Measurements from ENCODE around the gene GPR152.

Gene GPR152

DNA sequence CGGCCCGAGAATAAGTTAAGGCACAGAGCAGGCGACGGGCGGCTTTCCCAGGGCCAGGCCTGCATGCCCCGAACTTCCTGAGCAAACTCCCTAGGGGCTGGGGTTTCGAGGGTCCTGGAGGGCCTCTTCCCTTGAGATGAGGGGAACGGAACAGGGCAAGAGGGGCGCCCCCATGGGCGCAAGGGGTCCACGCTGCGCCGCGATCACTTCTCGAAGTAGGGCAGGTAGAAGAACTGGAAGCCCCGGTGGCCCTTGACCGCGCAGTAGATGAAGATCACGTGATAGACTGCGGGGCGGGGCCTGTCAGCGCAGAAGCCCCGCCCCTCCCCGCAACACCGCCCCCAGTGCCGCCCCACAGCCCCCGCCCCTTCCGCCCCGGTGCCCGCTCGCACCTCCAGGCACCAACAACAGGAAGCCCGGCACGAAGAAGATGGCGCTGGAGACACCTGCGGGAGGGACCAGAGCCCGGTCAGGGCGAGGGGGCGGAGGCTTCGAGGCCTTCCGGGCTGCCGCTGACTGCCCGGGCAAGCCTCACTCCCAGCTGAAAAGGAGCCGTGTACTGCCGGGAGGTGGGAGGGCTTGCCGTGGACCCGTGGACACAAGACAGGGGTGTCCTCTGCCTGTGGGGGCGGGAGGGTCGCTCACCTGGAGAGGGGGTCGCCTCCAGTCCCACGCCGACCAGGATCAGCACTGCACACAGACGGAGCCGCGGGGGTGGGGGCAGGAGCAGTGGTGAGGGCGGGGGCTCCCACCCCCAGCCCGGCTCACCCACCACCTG, 12.1 kb upstream of the GPR152 start:
- peak; percentile 93 for DNase-seq (ENCODE audit: low spot score)

DNA sequence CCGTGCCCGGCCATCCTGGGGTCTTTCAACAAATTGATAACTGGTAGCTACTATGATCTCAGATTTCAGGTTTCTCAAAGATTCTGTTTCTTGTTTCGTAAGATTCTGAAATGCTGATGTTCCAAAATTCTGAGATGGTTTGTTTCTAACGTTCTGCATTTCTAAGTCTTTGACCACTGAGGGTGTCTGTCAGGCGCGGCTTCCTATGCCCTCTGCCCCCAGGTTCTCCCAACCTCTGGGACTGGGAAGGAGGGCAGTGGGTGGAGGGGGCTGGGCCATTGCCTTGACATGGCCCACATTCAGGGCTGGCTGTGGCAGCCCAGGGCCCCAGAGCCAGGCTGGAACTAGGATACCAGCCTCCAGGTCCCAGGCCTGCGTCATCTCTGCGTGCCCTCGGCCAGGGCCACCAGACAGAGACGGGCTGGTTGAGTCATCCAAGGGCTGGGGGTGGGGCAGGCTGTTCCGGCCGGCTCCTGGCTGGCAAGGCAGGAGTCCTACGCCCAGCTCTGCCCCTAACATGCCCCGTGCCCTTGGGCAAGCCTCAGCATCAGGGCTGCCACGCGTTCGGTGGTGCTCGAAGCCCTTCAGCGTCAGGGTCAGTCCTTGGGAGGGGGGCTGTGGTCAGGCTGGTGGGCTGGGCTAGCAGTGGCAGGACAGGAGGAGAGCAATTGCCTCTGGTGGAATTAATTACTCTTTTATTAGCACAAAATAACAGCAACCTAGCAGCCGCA, 11.3 kb upstream of the GPR152 start:
- peak; percentile 83 for DNase-seq (ENCODE audit: low spot score)

DNA sequence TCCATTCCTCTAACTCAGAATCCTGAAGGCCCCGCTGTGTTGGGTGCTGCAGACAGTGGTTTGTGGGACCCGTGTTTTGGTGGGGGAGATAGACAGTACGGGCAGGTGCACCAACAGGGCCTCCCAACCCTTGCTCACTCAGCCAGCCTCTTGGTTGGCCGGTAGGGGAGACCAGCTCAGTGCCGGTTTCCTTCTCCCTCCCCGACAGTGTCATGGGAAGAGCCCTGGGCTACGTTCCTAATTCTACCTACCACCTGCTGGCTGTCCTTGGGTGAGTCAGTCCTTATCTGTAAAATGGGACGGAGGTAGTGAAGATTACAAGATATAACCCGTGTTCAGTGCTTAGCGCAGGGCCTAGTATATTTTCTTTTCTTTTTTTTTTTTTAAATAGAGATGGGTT, 10.7 kb upstream of the GPR152 start:
- no peak for DNase-seq (ENCODE audit: low spot score)

DNA sequence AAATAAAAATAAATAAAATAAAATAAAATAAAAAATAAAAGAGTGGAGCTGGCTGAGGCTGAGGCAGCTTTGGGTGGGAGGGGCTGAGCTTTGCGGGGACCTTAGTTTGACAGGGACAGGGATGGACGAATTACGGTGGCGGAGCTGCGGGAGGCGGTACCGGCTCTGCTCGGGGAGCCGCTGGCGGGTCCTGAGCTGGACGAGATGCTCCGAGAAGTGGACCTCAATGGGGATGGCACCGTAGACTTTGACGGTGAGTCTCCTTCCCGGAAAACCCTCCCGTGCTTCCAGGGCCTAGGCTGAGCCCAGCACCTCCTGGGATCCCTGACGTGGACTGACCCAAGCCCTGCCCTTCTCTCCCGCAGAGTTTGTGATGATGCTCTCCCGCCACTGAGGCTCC, 5.7 kb upstream of the GPR152 start:
- no peak for DNase-seq (ENCODE audit: low spot score)

DNA sequence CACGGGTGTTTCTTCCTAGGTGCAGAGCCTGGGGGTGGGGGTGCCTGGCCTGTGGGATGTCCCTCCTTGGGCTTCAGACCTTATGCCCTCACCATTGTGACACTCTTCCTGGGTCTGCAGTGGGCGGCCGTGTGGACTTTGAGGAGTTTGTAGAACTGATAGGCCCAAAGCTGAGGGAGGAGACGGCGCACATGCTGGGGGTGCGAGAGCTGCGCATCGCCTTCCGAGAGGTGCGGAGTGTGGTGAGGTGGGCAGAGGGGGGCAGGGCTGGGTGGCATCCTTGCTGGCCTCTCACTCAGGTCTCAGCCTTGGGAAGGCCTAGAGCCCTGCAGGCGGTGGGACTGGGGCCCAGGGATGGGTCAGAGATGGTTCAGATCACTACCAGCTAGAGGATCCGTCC, 4.9 kb upstream of the GPR152 start:
- no peak for DNase-seq (ENCODE audit: low spot score)

DNA sequence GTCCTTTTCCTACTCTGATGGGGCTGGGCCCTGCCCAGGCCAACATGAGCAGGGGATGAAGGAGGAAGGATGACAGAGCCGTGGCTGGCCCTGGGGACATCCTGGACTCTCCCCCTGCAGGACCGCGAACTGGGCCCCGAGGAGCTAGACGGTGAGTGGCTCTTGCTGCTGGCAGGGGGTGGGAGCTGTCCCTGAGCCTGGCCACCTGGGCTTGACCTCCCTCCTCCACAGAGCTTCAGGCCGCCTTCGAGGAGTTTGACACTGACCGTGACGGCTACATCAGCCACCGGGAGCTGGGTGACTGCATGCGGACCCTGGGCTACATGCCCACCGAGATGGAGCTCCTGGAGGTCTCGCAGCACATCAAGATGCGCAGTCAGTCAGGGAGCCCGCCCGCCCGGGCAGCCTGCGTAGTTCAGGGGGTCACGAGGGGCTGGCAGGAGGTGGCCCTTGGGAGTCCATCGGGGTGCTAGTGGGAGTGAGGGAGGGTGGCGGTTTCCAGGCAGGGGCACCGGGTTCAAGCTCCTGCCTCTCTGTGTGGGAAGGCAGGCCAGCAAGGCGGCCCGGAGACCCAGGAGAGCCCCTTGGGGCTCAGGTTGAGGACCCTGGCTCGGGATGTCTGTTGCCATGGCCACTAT, 3.7 kb upstream of the GPR152 start:
- DNase-seq (ENCODE audit: low spot score): no peak

DNA sequence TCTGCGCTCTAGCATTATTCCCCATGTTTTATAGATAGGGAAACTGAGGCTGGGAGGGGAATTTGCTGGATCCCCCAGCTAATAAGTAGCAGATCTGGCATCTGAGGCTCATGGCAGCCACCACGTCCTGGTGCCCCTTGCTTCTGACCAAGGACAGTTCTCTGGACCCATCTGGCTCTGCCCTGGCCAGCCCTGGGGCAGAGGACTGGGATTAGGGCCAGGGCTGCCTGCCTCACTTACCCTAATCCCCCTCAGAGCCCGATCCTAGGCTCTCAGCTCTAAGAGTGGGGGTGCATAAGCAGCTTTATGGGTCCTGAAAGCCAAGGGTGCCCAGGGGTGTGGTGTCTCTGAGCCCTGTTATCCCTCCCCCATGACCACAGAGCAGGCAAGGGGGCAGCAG, 2.5 kb upstream of the GPR152 start, which contains the start of gene CABP4:
Gene CABP4, plus strand, starts transcription at position 301 of the 400 bp plus-strand sequence. Its CDS starts 70 bp downstream, at position 371.
- DNase-seq (ENCODE audit: low spot score): no peak

DNA sequence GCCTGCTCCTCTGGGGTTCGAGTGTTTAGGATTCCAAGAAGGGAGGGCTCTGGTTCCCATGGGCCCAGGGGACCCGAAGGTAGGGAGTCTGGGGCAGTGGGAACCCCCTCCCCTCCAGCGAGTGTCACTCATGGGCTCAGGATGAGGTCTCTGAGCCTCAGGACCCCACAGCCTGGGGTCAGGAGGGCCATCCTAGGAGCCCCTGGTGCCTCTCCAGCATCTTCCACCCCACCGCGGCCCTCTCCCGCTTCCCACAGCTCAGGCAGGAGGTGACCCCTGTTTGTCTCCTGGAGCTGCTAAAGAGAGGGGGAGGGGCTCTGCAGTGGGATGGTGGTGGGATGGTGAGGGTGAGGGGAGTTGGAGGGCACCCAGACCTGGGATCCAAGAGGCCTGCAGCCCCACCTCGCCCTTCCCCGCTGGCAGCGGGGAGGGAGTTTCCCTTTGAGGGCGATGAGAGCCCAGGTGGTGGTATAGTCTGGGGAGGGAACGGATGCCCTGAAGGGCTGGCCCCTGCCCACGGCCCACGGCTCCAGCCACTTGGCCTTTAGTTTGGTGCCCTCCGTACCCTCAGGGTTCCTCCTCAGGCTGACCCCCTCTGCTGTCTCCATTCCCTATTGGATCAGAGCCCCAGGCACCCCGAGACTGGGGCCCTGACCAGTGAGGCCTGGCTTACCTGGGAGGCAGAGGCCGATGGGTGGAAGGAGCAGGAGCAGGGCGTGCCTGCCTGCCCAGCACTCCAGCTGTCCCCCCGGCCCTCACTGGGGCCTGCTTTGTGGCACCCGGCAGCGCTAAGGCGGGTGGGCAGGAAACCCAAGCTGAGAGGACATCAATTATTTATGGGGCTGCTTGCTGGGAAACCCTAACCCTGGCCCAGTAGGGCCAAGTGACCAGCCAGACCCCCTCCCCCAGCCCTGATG, 1.5 kb upstream of the GPR152 start:
- DNase-seq (ENCODE audit: low spot score): no peak

DNA sequence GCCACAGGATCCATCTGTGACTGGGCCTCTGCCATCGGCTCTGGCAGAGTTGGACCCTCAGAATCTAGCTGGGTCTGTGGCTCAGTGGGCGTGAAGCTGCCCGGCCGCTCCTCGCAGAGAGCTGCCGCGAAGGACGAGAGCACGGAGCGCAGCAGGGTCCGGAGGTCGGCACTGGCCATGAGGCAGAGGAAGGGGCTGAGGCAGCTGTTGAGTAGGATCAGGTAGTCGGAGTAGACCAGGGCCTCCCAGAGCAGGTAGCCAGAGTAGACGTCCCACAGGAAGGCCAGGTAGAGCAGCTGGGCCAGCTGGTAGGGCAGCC, 912 bp downstream of the GPR152 start:
- DNase-seq (ENCODE audit: low spot score): no peak

DNA sequence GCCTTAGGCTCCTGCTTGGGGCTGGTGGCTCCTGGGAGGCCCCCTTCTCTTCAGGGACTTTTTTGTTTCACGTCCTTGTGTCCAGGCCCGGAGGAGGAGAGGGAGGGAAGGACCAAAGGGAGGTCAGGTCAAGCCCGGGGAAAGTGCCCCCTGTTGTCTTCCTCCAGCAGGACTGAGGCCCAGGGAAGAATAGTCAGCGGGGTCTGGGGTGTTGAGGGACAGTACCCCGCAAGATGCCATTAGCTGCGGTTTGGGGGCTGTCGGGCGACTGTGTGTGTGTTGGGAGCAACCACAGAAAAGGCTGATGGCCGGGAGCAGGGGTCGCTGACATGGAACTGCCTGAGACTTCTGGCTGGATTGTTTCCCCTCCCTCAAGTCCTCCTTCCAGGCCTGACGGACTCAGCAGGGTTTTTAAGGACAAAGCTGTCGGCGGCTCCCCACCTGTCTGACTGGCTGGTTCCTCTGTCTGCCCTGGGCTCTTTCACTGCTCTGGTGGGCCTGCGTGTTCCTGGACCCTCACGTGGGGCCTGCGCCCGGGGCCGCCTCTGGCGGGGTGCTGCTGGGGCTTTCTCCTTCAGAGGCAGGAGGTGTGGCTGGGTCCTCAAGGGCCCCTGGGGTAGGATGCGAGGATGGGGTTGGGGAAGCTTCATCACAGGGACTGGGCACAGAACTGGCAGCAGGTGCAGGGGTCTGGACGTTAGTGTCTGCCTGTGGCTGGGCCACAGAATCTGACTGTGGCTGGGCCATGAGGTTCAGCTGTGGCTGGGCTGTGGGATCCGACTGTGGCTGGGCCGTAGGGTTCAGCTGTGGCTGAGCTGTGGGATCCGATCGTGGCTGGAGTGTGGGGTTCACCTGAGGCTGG, 1.5 kb downstream of the GPR152 start:
- DNase-seq (ENCODE audit: low spot score): no peak

DNA sequence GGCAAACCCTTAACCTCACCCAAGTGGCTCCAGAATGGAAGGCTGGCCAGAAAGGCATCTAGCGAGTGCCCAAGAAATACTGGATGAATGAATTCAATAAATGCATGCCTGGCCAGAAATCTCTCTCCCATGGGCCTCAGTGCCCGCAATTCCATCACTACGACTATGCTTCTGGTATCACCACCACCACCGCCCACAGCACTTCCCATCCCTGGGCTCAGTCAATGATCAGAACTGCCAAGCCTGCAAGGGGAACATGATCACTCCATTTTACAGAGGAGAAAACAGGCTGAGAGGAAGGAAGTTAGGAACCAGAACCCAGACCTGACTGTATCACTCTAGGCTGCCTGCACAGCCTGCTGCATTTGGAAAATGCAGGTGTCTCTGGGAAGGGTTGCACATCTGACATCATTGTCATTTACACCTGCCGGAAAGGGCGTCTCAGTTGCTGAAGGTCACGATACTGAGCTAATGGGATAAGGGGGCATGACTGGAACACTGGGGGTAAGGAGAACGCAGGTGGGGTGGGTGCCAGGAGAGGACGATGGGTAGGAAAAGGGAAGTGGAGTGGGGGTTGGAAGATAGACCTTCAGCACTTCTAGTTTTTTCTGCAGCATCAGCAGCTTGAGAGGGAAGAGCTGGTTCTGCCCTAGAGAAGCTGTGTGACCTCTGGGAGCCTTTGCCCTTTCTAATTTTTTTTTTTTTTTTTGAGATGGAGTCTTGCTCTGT, 3.2 kb downstream of the GPR152 start:
- DNase-seq (ENCODE audit: low spot score): no peak

DNA sequence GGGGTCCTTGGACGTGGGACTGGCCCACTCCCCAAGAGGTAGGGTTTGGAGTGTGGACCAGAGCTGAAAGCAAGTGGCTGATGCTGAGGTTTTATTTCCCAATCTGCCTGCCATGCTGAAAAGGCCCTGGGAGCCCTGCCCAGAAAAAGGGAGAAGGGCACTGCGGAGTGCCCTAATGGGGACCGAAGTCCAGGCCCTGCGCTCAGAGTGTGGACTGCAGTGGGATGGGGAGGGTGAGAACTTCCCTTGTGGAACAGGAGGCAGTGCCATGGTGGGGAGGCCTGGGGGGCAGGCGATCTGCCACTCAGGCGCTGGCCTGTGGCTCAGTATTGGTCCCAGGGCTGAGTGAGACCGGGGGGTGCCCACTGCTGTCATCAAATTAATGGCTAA, 4.3 kb downstream of the GPR152 start:
- no peak for DNase-seq (ENCODE audit: low spot score)

DNA sequence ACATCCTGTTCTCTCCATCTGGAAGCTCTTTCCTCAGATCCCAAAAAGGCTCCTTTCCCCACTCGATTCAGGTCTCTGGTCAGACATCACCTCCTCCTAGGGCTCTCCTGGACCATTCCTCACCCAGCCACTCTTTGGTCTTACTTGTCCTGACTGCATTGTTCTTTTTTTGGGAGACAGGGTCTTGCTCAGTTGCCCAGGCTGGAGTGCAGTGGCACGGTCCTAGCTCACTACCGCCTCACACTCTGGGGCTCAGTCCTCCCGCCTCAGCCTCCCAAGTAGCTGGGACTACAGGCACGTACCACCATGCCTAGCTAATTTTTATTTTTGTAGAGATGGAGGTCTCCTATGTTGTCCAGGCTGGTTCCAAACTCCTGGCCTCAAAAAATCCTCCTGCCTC, 7.0 kb downstream of the GPR152 start:
- DNase-seq (ENCODE audit: low spot score): no peak

DNA sequence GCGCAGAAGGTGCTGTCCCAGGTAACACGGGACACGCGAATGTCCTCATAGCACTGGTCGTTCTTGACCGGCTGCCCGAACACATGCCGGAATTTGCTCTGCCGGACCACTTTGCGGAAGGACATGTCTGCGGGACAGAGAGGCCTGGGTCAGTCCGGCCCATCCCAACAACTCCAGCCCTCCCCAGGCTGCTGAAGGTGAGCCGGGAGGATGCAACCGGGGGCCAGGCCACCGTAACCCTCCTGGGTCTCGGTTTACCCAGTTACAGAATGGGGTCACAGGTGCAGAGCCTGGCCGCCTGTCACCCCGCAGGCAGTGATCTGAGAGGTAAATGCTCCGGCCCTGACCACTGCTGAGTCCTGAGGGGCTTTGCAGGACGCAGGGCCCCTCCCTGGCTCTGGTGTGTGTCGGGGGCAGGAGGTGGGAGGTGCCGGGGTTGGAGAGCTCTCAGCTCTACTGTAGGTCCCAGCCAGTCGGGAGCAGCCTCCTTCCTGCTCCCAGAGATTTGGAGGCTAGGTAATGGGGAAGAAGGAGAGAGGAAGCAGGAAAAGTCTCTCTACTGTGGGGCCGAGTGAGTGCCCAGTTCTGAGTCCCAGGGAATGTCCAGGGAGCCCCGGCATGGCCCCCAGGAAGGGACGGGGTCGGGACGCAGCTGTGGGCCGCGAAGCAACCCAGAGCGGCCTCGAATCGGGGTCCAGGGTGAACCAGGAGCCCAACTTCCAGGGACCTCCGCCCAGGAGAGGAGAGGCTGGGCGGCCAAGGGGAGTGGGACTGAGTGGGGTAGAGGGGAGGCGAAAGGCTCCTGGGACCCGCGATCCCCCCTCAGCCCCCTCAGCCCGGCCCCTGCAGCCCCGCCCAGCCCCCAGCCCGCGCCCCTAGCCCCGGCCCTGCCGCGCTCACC, 9.8 kb downstream of the GPR152 start:
- peak; percentile 34 for DNase-seq (ENCODE audit: low spot score)

DNA sequence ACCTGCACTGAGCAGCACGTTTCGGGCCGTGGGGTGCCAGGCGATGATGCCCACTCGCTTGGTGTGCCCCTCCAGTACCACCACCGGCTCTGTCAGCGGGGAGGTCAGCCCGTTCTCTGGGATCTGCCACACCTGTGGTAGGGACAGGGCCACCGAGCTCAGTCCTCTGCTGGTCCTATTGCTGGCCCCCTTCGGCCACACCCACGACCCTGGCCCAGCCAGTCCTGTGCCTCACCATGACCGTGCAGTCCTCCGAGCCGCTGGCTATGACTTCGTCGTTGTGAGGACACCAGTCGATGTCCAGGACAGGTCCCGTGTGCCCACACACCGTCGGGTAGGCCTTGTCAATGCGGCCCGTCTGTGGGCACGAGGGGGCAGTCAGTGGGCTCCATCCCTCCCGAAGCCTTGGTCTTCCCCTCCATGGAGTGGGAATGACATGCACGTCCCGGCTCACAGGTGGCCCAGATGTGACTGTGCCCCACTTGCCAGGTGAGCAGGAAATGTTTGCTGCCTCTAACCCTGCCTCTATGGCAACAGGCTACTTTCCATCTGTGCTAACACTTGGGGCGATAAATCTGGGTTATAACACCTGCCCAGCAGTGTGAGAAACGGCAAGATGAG, 10.7 kb downstream of the GPR152 start:
- DNase-seq (ENCODE audit: low spot score): no peak

DNA sequence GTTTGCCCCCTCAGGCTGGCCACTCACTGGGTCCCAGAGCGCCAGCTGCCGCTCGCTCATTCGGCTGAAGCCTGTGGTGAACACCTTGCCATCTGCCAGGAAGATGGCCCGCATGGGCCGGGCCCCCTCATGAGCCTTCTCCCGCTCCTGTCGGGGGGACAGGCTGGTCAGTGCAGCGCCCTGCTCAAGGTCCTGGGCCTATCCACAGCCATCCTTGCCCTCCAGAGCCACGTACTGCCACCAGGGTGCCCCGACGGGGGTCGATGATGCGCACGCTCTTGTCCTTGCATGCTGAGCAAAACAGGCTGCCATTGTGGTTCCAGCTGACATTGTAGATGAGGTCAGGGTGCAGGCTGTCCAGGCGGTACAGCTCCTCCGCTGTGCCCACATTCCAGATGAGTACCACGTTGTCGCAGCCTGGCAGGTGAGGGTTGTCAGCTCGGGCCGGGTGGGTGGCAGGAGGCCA, 11.4 kb downstream of the GPR152 start:
- DNase-seq (ENCODE audit: low spot score): no peak

DNA sequence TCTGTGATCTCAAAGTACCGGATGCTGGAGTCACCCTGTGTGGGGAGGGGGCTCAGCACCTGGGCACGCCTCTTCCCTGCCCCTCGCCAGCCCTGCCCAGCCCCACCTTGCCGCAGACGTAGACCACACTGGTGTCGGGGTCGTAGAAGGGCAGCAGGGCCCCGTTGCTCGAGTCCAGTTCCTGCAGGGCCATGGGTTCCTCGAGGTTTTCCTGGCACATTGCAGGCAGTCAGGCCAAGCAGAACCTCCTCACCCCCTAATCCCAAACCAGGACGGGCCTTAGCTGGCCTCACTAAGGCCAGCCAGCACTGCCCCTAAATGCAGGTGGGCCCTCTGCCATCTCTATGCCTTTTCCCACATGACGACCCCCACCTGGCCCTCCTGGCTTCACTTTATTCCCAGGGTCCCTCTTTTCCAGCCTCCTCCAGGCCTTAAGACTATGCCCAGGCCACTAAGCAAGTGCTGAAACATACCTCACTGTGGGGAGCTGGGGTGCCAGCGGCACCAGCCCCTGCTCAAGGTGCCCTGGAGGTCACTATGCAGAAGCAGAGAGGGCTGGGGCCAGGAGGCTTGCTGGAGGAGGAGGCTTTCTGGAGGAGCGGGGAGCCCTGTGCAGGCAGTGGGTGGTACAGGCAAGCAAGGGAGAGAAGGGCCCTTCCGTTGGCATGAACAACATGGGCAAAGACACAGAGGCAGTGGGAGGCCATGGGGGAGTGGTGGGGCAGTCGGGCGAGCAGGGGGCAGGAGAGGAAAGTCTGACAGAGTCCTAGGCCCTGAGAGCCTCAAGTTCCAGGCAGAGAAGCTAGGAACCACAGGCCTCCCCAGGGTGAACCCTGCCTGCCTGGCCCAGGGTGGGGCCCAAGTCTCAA, 12.1 kb downstream of the GPR152 start:
- no peak for DNase-seq (ENCODE audit: low spot score)

Measured in AG20443 (cell line).